NOMO-1 treated with DMSO at 0.1 percent for 48 hours (cell line): ENCODE measurements around the gene DNTTIP2.
"Not testable (repeated sequence)": the region's sequence is repeated elsewhere in the genome, so short reads cannot be mapped to it uniquely, and the experiment has no call there.

Experiments
- DNase-seq: peaks from one replicate; lab custom pipeline; 2025; ENCODE audit not compliant: unreplicated experiment; lab: John Stamatoyannopoulos, UW

DNTTIP2 gene

DNA sequence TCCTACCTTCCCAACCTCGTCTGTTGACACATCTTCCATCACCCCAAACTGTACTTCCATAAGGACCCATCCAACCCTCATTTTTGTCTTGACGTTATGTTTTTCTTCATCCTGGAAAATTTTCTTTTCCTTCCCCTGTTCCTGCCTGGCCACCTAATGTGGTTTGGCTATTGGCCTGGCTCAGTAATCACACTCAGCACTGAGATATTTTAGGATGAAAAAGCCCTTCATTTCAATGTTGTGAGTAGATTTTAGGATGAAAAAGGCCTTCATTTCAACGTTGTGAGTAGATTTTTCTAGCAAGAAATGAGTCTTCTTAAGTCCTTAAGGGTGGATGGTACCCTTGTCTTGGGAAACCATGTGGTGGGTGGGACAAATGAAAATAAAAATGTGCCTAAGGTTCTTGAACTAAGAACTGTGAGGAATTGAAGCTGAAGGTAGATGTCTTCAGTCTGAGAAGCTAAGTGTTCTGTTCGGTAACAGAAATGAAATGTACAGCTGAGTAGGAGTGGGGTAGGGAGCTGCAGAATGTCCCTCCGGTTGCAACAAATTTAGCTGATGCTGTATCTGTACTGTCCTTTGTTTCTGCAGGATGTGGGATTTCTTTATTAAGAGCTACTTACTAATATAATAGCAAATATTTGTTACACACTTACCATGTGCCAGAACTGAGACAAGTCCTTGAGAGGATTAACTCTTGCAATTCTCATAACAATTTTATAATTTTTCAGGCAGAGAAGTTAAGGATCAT, 36.1 kb downstream of the DNTTIP2 start:
- DNase-seq = no peak

DNA sequence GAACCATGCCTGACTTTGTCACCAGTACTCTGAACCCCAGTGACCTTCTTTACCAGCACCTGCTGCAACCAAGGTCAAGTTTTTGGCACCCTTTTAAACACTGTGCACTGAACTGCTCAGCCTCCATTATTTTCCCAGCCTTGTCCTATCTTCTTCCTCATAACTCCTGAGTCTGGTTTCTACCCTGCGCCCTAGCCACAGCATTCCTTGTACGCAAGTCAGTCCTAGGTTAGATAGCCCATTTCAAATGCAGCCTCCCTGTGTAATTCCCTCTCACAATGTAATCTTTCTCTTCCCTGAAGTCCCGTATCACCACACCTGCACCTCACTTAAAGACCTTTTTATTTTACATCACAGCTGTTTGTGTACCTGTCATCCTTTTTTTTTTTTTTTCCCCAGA, 37.2 kb downstream of the DNTTIP2 start:
- no peak for DNase-seq

DNA sequence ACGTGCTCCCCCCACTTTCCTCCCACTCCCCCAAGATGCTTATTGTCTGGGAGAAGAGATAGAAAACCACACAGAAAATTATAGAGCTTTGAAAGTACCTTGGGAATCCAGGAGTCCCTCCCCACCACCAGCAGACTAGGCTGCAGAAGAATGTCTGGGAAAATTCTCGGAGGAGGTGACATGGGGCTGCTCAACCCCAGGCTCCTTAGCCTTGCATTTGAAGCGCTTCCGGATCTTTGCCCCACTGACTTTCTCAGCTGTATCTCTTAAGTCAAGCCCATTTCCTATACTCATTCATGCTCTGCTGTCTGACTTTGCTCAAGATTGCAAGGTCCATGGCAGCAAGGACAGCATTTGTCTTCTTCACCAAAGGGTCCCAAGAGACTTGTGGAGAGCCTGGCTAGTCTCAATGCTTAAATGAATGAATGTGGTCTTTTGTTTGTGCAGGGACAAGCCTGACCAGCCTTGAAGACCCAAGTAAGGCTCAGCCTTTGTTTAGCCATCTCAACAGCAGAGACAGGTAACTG, 38.0 kb downstream of the DNTTIP2 start:
- DNase-seq = no peak

DNA sequence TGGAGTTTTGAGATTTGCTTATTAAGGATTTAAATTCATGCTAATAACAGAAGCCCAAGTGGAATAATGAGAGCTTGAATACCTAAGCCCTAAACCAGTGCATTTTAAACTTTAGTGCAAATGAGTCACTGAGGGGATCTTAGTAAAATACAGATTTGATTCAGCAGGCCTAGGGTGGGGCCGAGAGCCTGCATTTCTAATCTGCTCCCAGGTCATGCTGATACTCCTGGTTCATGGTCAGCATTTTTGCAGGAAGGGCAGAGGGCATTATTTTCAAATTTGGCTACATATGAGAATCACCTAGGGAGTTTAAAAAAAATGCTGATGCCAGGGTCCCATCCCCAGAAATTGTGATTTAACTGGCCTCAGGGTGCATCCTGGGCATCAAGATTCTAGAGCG, 39.3 kb downstream of the DNTTIP2 start:
- no peak for DNase-seq

DNA sequence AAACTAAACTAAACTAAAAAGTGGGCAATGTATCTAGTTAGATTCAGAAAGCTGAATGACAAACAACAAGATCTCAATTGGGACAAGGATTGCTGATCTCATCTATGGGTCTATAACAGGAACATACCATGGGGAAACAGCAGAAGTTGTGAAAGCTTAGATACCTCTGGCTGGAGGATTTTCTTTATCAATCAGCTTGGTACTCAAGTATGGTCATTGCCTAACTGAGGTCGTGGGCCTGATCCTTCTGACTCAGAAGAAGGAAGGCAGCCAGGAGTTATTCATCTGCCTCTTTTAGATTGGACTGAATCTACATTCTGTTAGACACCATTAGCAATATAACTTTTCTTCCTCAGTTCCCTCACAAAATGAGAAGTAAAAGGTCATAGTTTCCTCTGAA, 39.7 kb downstream of the DNTTIP2 start:
- peak; percentile 42 for DNase-seq

DNA sequence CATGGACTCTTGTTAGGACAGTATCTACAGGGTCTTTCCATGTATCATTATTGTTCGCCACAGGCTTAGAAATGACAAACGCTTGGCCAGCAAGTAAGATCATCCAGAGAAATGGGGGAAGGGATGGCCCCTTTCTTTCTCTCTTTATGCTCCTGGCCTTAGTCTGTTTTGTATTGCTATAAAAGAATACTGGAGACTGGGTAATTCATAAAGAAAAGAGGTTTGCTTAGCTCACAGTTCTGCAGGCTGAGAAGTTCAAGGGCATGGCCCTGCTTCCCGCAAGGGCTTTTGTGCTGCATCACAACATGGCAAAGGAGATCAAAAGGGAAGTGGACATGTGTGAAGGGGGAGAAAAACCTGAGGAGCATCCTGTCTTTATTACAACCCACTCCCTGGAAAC, 41.0 kb downstream of the DNTTIP2 start:
- no peak for DNase-seq

DNA sequence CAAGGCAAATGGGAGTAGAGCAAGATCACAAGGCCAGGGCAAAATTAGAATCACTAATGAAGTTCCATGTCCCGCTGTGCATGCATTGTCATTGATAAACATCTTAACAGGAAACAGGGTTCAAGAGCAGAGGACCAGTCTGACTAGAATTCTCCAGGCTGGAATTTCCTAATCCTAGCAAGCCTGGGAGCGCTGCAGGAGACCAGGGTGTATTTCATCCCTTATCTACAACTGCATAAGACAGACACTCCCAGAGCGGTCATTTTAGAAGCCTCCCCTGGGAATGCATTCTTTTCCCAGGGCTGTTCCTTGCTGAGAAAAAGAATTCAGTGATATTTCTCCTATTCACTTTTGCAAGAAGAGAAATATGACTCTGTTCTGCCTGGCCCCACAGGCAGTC, 45.7 kb downstream of the DNTTIP2 start:
- DNase-seq = not testable (repeated sequence)

DNA sequence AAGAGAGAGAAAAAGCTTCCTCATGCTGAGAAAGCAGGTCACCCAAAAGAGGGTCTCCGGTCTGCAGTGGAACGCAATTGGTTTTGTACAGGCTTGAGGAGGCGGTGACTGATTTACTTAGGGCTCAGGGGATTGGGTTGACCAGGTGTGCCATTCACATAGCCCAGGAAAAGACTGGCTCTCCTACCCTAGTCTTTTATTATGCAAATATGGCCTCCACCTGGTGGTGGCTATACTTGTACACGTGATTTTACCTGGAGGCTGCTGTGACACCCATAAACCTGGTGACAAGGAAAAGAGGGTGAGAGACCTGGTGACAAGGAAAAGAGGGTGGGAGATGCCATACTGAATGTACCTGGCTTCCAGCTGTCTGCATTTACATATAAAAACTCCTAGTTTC, 49.9 kb downstream of the DNTTIP2 start:
- no peak for DNase-seq

DNA sequence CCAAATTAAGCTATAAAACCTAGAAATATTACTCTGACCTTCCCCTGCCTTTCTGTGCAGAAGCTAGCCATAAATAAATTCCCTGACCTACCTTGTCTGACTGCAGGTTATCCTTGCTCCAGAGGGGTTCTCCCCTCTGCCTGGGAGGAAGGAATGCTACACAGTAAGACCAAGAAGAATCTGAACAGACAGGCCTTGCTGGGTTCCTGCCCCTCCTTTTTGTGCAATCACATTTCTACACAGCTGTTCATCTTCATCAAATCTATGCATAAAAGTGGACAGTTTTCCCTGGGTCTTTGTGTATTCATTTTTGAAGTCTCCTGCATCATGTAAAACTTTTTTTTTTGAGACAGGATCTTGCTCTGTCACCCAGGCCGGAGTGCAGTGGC, 50.6 kb downstream of the DNTTIP2 start:
- no peak for DNase-seq

DNA sequence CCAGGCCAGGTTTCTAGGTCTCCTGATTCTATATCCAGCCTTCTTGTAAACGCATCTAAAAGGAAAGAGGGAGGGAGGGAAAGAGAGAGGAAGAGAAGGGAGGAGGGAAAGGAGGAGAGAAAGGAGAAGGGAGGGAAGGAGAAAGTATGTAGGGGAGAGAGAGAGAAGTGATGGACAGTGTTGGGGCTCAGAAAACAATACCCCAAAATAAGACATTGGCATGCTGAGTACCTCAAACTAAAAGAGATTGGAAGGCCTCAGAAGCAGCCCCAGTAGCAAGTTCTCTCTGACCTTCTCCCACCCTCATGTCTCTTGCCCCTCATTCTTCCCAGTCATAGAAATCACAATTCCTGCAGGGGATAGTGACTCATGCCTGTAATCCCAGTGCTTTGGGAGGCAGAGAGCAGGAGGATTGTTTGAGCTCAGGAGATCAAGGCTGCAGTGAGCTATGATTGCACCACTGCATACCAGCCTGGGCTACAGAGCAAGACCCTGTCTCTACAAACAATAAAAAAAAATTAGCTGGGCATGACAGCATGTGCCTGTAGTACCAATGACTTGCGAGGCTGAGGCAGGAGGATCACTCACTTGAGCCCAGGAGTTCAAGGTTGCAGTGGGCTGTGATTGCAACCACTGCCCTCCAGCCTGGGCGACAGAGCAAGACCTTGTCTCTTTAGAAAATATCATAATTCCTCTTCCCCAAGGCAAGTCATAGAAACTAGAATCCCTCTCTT, 51.2 kb downstream of the DNTTIP2 start:
- DNase-seq = no peak

DNA sequence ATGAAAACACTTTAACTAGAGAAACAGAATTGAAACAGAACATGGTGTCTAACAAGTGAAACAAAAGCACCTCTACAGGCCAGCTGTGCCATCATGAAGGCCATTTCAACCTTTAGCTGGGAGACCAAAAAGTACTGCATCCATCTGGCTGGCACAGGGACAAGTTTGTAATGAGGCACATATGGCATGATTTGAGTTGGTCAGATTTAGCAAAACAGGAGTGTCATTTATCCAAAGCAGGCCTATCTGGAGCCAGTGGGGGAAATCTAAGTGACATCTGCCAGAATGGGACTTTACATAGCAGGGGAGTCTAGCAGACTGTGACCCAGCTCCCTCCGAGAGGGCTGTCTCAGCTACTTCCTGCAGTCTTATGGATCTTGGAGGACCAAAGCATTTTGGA, 51.9 kb downstream of the DNTTIP2 start:
- DNase-seq = no peak

DNA sequence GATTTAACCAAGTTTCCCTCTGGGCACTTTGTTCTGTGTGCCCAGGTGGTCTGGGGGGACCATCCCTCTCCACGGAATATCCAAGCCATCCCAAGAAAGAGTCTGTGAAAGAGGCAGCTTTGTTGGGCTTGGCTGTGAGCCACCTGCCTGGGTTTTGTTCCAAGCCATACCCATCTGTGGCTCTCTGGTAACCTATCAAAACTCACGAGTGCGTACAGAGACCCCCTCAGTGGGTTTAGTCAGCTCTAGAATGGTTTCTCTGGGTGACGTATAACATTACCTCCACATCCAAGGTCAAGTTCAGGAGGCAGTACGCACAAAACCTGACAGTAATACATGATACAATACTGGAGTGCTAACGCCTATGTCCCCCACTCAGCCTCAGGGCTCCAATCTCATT, 54.2 kb downstream of the DNTTIP2 start:
- DNase-seq = no peak

DNA sequence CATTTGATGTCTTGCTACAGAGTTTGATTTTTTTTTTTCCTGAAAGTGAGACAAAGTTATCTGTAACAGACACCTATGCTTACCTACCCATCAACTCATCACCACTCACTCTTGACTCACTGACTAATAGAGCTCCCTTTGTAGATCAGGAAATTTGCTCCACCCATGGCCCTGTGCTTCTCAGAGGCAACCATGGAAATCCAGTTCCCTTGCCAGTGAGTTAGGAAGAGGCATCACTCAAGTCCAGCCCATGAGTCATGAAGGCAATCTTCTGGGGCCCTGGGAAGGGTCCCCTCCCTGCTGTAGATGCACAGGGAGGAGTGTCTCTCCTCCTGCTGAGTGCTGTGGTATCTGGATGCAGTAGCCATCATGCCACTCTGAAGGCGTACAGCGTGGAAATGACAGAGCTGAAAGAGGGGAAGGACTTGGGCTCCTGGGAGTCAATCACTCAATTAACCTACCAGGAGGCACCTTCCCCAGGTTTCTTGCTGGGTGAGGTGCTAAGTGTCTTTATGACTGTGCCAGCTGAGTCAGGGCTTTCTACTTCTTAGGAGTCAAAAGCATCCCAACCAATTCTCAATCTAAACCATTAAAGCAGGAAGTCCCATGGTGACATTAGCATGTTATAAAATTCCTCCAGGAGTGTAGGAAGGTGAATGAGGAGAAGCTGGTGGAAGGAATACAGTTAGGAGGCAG, 56.1 kb downstream of the DNTTIP2 start:
- no peak for DNase-seq

DNA sequence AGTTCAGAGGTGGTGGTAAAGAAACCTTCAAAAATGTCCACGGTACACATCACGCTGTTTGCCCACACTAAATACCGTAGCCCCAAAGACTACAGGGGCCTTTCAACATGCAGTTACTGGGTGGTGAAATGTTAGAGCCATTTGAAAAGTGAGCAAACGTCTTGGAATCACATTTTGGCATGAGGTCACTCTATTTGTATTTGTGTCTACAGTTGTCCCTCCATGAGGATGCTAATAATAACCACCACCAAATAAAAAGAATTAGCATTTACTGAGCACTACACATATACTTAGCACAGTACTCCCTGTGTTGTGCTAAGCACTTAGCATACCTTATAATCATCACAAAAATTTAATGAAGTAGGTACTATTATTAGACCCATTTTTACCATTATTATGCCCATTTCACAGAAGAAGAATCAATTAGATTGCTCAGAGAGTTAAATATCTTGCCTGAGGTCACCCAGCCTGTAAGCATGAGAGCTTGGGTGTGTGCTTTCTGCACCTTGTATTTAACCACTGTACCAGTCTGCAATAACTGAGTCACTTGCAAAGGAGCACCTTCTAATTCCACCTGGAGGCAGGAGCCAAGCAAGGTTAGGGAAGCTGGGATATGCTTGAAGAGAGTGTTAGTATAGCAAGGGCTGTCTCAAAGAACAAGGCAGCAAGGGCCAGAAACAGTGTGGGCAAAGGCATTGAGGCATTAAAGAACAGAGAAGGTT, 57.4 kb downstream of the DNTTIP2 start:
- no peak for DNase-seq

DNA sequence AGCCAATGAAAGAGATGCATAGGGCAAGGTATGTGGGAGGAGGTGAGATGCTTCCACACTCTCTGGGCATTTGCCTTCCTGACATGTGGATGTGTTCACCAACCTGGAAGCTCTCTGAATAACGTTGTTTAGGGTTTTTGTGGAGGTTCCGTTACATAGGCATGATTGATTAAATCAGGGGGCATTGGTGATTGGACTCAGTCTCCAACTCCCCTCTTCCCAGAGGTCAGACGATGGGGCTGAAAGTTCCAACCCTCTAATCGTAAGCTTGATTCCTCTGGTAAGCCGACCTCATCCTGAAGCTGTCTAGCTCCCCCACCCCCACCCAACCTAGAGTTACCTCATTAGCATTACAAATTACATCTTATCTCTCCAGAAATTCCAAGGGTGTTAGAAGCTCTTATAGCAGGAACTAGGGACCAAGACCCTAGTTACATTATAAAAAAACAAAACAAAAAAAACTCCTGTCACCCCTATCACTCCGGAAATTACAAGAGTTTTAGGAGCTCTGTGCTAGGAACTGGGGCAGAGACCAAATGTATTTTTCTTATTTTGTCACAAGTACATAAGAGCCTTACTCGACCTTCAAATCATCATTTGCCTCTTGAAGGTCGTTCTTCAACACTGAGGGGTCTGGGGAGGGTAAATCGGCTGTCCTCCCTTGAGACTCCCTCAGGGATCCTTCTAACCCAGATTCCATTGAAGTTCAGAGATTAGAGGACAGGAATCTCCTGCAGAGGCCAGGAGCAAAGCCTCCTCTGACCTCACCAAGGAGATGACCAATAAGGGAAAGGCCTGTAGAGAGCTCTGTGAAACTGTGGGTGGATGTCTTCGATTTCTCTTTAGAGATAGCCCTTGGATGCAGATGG, 58.2 kb downstream of the DNTTIP2 start:
- DNase-seq = no peak

DNA sequence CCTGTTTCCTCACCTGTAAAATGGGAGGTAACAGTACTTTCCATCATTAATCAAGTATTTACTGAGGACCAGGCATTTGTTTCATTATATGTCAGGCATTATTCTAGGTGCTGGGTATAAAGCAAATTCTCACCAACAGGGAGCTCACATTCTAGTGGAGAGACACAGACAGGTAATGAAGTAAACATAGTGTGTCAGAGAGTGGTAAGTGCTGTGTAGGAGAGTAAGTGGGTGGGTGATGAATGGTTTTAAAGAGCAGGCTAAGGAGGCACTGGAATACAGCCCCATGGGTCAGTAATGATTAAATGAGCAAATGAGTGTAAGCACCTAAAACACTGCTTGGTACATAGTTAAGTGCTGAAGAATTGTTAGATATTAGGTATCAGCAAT, 60.4 kb downstream of the DNTTIP2 start:
- DNase-seq = no peak

DNA sequence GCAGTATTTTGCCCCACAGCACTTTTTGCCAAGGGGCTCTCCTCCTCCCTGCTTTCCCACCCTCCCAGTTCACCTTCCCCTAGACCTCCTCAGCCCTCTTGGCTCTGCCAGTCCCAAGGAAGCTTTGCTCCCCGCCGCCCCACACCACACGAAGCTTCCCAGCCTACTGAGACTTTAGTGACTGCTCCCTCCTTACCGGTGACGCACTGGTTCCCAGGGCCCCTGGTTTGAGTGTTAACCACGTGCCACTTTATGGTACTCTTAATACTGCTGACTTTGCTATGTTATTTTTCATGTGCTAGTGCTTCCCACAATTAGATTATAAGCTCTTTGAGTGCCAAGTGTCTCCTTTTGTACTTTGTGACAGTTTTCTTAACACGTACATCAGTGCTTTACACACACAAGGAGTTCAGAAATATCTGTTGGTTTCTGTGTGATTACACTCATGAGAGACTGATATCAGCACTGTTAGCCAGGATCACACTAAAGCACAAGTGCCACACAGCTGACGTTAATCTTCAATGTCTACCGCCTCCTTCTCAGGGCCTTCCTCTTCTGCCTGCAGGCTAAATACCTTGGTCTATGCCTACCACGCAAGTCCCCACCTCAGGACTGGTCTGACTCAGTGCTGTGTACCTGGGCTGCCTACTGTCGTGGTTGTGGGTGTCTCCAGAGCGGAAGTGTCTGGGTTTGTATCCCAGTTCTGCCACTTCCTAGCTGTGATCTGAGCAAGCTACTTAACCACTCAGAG, 61.0 kb downstream of the DNTTIP2 start:
- DNase-seq = no peak

DNA sequence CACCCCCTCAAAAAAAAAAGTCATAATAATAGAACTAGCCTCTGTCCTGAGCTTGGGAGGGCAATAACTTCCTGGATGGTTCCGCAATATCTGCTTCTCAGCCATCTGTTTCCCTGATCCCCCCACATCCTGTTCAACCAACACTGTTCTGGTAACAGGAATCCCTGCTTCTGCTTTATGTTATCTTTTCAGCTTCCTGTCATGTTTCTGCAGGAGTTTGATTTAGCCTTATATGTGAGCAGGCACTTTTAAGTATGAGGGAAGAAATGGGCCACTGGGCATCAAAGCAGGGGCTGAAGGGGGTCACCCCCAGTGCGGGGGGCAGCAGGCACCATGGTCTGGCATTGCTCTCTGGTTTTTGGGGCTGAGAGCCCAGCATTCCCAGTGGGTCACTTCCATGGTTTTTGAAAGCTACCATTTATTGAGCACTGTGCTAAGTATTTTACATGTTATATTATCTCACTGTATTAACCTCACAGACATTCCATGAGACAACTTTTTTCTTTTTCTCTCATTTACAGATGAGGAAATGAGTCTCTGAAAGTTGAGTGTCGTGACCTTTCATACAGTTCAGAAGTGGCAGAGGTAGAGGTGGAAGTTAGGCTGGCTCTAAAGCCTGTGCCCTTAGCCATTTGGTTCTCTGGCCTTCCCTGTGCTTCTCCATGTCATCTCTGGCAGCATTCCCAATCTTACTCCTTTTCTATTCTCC, 61.9 kb downstream of the DNTTIP2 start:
- peak; percentile 97 for DNase-seq
